Measurements from ENCODE around the gene AMT.
A peak's percentile ranks its signal among the peaks of the same experiment; 100 is the strongest.

AMT gene

GRCh38 chr3:49388289-49388820 lies 33.9 kb downstream of the AMT start:
- peak; percentile 20 for DNase-seq

GRCh38 chr3:49387721-49388120 lies 34.6 kb downstream of the AMT start:
- DNase-seq, result no peak

- no peak for DNase-seq
These were observed 36.1 kb downstream of the AMT start for GRCh38 chr3:49386056-49386756.

GRCh38 chr3:49385617-49386016 lies 36.7 kb downstream of the AMT start:
- DNase-seq, result no peak

- no peak for DNase-seq
These were observed 38.9 kb downstream of the AMT start for GRCh38 chr3:49383387-49383786.

- peak; percentile 93 for DNase-seq
These were observed 43.9 kb downstream of the AMT start for GRCh38 chr3:49378249-49378895.

GRCh38 chr3:49377483-49377882 lies 44.8 kb downstream of the AMT start:
- peak; percentile 86 for DNase-seq

GRCh38 chr3:49371946-49372345 lies 50.3 kb downstream of the AMT start:
- no peak for DNase-seq

GRCh38 chr3:49370585-49371290 lies 51.5 kb downstream of the AMT start:
- DNase-seq, result no peak

Measured in NCI-H226 (cell line).